ENCODE data around the gene RBPMS2.

Gene RBPMS2

GRCh38 chr15:64716452-64716851, 58.9 kb downstream of the RBPMS2 start:
- no peak for DNase-seq

GRCh38 chr15:64713592-64713991, 61.8 kb downstream of the RBPMS2 start:
- DNase-seq, result no peak

GRCh38 chr15:64712353-64712752, 63.0 kb downstream of the RBPMS2 start:
- DNase-seq, result no peak

- DNase-seq, result no peak
Measured at GRCh38 chr15:64710676-64711428, 64.5 kb downstream of the RBPMS2 start.

- no peak for DNase-seq
Measured at GRCh38 chr15:64706011-64706911, 69.1 kb downstream of the RBPMS2 start.

GRCh38 chr15:64705006-64705405, 70.4 kb downstream of the RBPMS2 start:
- DNase-seq, result no peak

GRCh38 chr15:64703632-64703959, 71.8 kb downstream of the RBPMS2 start:
- no peak for DNase-seq

GRCh38 chr15:64702816-64703631, 72.4 kb downstream of the RBPMS2 start:
- DNase-seq, result peak; percentile 97

GRCh38 chr15:64701482-64702184, 73.8 kb downstream of the RBPMS2 start:
- DNase-seq, result no peak

- no peak for DNase-seq
Measured at GRCh38 chr15:64701051-64701450, 74.3 kb downstream of the RBPMS2 start.

- no peak for DNase-seq
Measured at GRCh38 chr15:64699751-64700388, 75.5 kb downstream of the RBPMS2 start.

- DNase-seq, result no peak
Measured at GRCh38 chr15:64698823-64699222, 76.6 kb downstream of the RBPMS2 start.

GRCh38 chr15:64697911-64698369, 77.4 kb downstream of the RBPMS2 start:
- peak; percentile 70 to 75 for DNase-seq

- DNase-seq, result no peak
Measured at GRCh38 chr15:64696481-64696880, 78.9 kb downstream of the RBPMS2 start.

GRCh38 chr15:64695561-64695992, 79.8 kb downstream of the RBPMS2 start:
- no peak for DNase-seq

- DNase-seq, result no peak
Measured at GRCh38 chr15:64694816-64695215, 80.6 kb downstream of the RBPMS2 start.

- DNase-seq, result no peak
Measured at GRCh38 chr15:64693134-64693533, 82.3 kb downstream of the RBPMS2 start.

GRCh38 chr15:64691896-64692565, 83.4 kb downstream of the RBPMS2 start:
- no peak for DNase-seq

GRCh38 chr15:64690578-64691296, 84.7 kb downstream of the RBPMS2 start:
- no peak for DNase-seq

- DNase-seq, result no peak
Measured at GRCh38 chr15:64690008-64690407, 85.4 kb downstream of the RBPMS2 start.

Data from activated T-cell treated with anti-CD3 and anti-CD28 coated beads, Interleukin-2, amount 50 U/mL, for 48 hours (primary cell).